GM18499 (cell line): Measurements from ENCODE around the gene MTHFD2L.
"Not testable (repeated sequence)": the region's sequence is repeated elsewhere in the genome, so short reads cannot be mapped to it uniquely, and the experiment has no call there.

ENCODE experiments used
- ATAC-seq: cut with Tn5 transposase; IDR thresholded peaks from one replicate; pipeline ENCODE4 v1.9.1; 2021; ENCODE audit warnings: moderate number of reproducible peaks; ENCODE audit not compliant: insufficient read depth, unreplicated experiment

The MTHFD2L gene

GRCh38 chr4:74157561-74158465 is at the start of gene MTHFD2L:
Gene MTHFD2L (plus strand): TSS chr4:74158118. CDS start chr4:74158139, 21 bp downstream.
- ATAC-seq, result peak; percentile 96

- no peak for ATAC-seq
Measured at GRCh38 chr4:74108457-74109115, 49.3 kb upstream of the MTHFD2L start.

GRCh38 chr4:74109116-74109869 is 48.6 kb upstream of the MTHFD2L start:
- no peak for ATAC-seq

GRCh38 chr4:74109870-74110605 is 47.9 kb upstream of the MTHFD2L start:
- no peak for ATAC-seq

GRCh38 chr4:74110670-74111069 is 47.2 kb upstream of the MTHFD2L start:
- ATAC-seq, result no peak

- ATAC-seq, result no peak
Measured at GRCh38 chr4:74111306-74111975, 46.5 kb upstream of the MTHFD2L start.

GRCh38 chr4:74111990-74112389 is 45.9 kb upstream of the MTHFD2L start:
- ATAC-seq, result no peak

- ATAC-seq, result no peak
Measured at GRCh38 chr4:74112399-74113105, 45.4 kb upstream of the MTHFD2L start.

GRCh38 chr4:74114234-74114633 is 43.7 kb upstream of the MTHFD2L start:
- no peak for ATAC-seq

- no peak for ATAC-seq
Measured at GRCh38 chr4:74117024-74117534, 40.8 kb upstream of the MTHFD2L start.

- ATAC-seq, result no peak
Measured at GRCh38 chr4:74118600-74119338, 39.1 kb upstream of the MTHFD2L start.

- no peak for ATAC-seq
Measured at GRCh38 chr4:74120086-74120485, 37.8 kb upstream of the MTHFD2L start.

- no peak for ATAC-seq
Measured at GRCh38 chr4:74121643-74122579, 36.0 kb upstream of the MTHFD2L start.

- no peak for ATAC-seq
Measured at GRCh38 chr4:74123065-74123728, 34.7 kb upstream of the MTHFD2L start.

GRCh38 chr4:74125029-74125428 is 32.9 kb upstream of the MTHFD2L start:
- no peak for ATAC-seq

GRCh38 chr4:74127745-74128144 is 30.2 kb upstream of the MTHFD2L start:
- no peak for ATAC-seq

GRCh38 chr4:74130843-74131242 is 27.1 kb upstream of the MTHFD2L start:
- not testable (repeated sequence) for ATAC-seq
